K562 (cell line): ENCODE measurements around the gene CRTC3. TPM values are rescaled to one million over a fixed set of nuclear protein-coding genes. Genes with fewer than 3 reads are reported as not detected.
"Not testable (repeated sequence)": the region's sequence is repeated elsewhere in the genome, so short reads cannot be mapped to it uniquely, and the experiment has no call there.

Experiments used
- ATAC-seq: fragments of 200-7000 bp; cut with Tn5 transposase; 3 replicates; pipeline ENCODE4 v1.9.1; 2020; ENCODE audit warnings: moderate library complexity
- BruUV-seq: library from RNA; stranded (reverse); fragments of 400-500 nt; replicated peaks from 2 replicates; lab custom pipeline; 2021; lab: Mats Ljungman, UMichigan
- CTCF ChIA-PET: fragments of 300-600 bp; formaldehyde crosslinking; extraction: SDS; loops from one replicate; lab custom pipeline; 2021; ENCODE audit warnings: low intra/inter-chr PET ratio; lab: Yijun Ruan, JAX
- POLR2A ChIA-PET: fragments of 300-600, 350-650 bp; sonication (Branson Sonifier 250); formaldehyde crosslinking; extraction: SDS; loops from one replicate; lab custom pipeline; 2021; ENCODE audit warnings: antibody characterized with exemption, inconsistent platforms; lab: Yijun Ruan, JAX
- DNase-seq, 4 experiments: peaks; one replicate each; pipeline versions ENCODE4 v3.0.0 to v3.0.0-alpha.2; 2011 to 2018; ENCODE audit warnings: low spot score in 3 of 4, mixed read lengths in 3 of 4; ENCODE audit errors: extremely low read depth in 1 of 4
- FAIRE-seq: peaks from 2 replicates; lab custom pipeline; 2011; peaks lifted over from hg19 to GRCh38; lab: Jason Lieb, UNC
- H2AFZ ChIP-seq: 2 replicates; pipeline ENCODE4 v1.6.0; 2011; ENCODE audit warnings: low read depth, low read length, control low read depth, inconsistent platforms
- H3K27ac ChIP-seq: fragments of 200-600 bp; 3 replicates; pipeline ENCODE4 v1.8.0; 2011; ENCODE audit warnings: low read depth, mild to moderate bottlenecking, control low read depth, inconsistent platforms, low read length, moderate library complexity, mixed read lengths; ENCODE audit errors: extremely low read depth
- H3K27me3 ChIP-seq, 2 experiments: fragments of 300-600 bp in 1 of 2; 2 replicates in 1 of 2; 3 replicates in 1 of 2; pipeline versions ENCODE4 v1.6.0 to v1.8.0; 2011; ENCODE audit warnings: inconsistent platforms in 2 of 2, low read length in 2 of 2, mild to moderate bottlenecking in 1 of 2, mixed read lengths in 1 of 2, moderate library complexity in 1 of 2; ENCODE audit not compliant: control insufficient read depth in 2 of 2, insufficient read depth in 2 of 2
- H3K36me3 ChIP-seq: fragments of 300-600 bp; 3 replicates; pipeline ENCODE4 v1.8.0; 2011; ENCODE audit warnings: mild to moderate bottlenecking, low read length, inconsistent platforms; ENCODE audit not compliant: control insufficient read depth, insufficient read depth
- H3K4me1 ChIP-seq, 2 experiments: fragments of 200-600 bp in 1 of 2; replicated peaks in 1 of 2; 2 replicates in 1 of 2; 3 replicates in 1 of 2; pipeline versions ENCODE4 v1.5.1 to v1.8.0; 2011; ENCODE audit warnings: inconsistent platforms in 2 of 2, low read length in 2 of 2, mild to moderate bottlenecking in 1 of 2, mixed read lengths in 1 of 2, moderate library complexity in 1 of 2; ENCODE audit not compliant: control insufficient read depth in 2 of 2, insufficient read depth in 2 of 2
- H3K4me2 ChIP-seq: 2 replicates; pipeline ENCODE4 v1.6.1; 2011; ENCODE audit warnings: low read length, control low read depth, inconsistent platforms, mixed read lengths; ENCODE audit not compliant: insufficient read depth
- H3K4me3 ChIP-seq: fragments of 200-600 bp; sonication (generic), shearing (Covaris generic); 2 replicates; pipeline ENCODE4 v1.5.1; 2016; ENCODE audit warnings: control low read depth, inconsistent platforms
- H3K79me2 ChIP-seq: fragments of 200-600 bp; 3 replicates; pipeline ENCODE4 v1.8.0; 2011; ENCODE audit warnings: low read length, inconsistent platforms; ENCODE audit not compliant: control insufficient read depth, insufficient read depth
- H3K9ac ChIP-seq, 2 experiments: 2 replicates each; pipeline versions ENCODE4 v1.6.0 to v1.6.1; 2011; ENCODE audit warnings: low read depth in 2 of 2, low read length in 2 of 2, control low read depth in 1 of 2, inconsistent platforms in 1 of 2, mild to moderate bottlenecking in 1 of 2, mixed read lengths in 1 of 2; ENCODE audit not compliant: insufficient read depth in 1 of 2
- H3K9me1 ChIP-seq: one replicate; pipeline ENCODE4 v1.6.0; 2011; ENCODE audit warnings: inconsistent platforms, mild to moderate bottlenecking, low read length, moderate library complexity; ENCODE audit not compliant: control insufficient read depth, insufficient read depth
- H3K9me3 ChIP-seq: replicated peaks from 2 replicates; pipeline ENCODE4 v1.5.1; 2011; ENCODE audit warnings: low read depth, low read length, inconsistent platforms; ENCODE audit not compliant: control insufficient read depth, insufficient read depth
- H4K20me1 ChIP-seq: replicated peaks from 2 replicates; pipeline ENCODE4 v1.6.1; 2011; ENCODE audit warnings: low read length, inconsistent platforms, mixed read lengths; ENCODE audit not compliant: control insufficient read depth, insufficient read depth
- CC2D1A ChIP-seq: fragments of 450-650 bp; IDR thresholded peaks from 2 replicates; pipeline ENCODE4 v1.6.1; 2017; ENCODE audit warnings: mild to moderate bottlenecking
- TGIF2 ChIP-seq: sonication (generic); formaldehyde crosslinking; IDR thresholded peaks from 2 replicates; pipeline ENCODE4 v1.8.1; 2022; ENCODE audit warnings: mild to moderate bottlenecking, missing genetic modification reagents, moderate library complexity
- ZBTB7A ChIP-seq: IDR thresholded peaks from 2 replicates; pipeline ENCODE4 v1.6.1; 2011; ENCODE audit warnings: low read depth, mild to moderate bottlenecking, low read length, moderate library complexity, borderline replicate concordance; ENCODE audit not compliant: control insufficient read depth
- ZNF764 ChIP-seq: fragments of 250-450 bp; sonication (Bioruptor Pico); IDR thresholded peaks from 2 replicates; pipeline ENCODE4 v1.4.0; 2020; ENCODE audit warnings: low read depth, mild to moderate bottlenecking, moderate library complexity
- whole genome bisulfite sequencing: fragments of 100-300 bp; shearing (Covaris generic); methylation state at CpG from one replicate; pipeline ENCODE4 v1.1.6; 2016; ENCODE audit warnings: low coverage, mixed read lengths; ENCODE audit not compliant: insufficient coverage; ENCODE audit errors: missing lambda C conversion rate; 5-methylcytosine and 5-hydroxymethylcytosine counted together
- in situ Hi-C: fragments of 300-500 bp; cut with MboI; formaldehyde crosslinking; loops from 4 replicates; pipeline ENCODE4 v1.15.0; 2018; ENCODE audit warnings: inconsistent platforms, mixed read lengths
- intact Hi-C: fragments of 100-400 bp; cut with micrococcal nuclease; formaldehyde crosslinking; loops from 2 replicates; pipeline ENCODE4 v1.14.2; 2022
- polyA plus RNA-seq, 8 experiments: library from polyadenylated mRNA; depleted of rRNA in 4 of 8; stranded (reverse) in 5 of 8; unstranded in 3 of 8; fragments of >200 nt; fragmentation: Nextera tagmentation in 2 of 8; fragmentation: Illumina TruSeq in 1 of 8; extraction: Ambion mirVana in 2 of 8; extraction: Trizol in 1 of 8; gene quantifications; 2 replicates each; pipeline versions ENCODE4 v1.2.1 to v1.2.3, GENCODE V29; 2011 to 2014; ENCODE audit warnings: inconsistent platforms in 1 of 8, missing spikeins in 1 of 8
- total RNA-seq, 7 experiments: library from RNA; depleted of rRNA in 6 of 7; stranded (reverse); fragments of >200 nt in 6 of 7; fragmentation: Illumina TruSeq in 2 of 7; extraction: Trizol in 2 of 7; gene quantifications; 2 replicates each; pipeline versions ENCODE4 v1.2.1 to v1.2.3, GENCODE V29; 2011 to 2021; ENCODE audit warnings: low replicate concordance in 1 of 7
- TF ChIP-seq, protein P1 (sequence below), 2 experiments: fragments of 250-450 bp in 1 of 2; fragments of 450-650 bp in 1 of 2; sonication (Bioruptor Pico) in 1 of 2; IDR thresholded peaks; 2 replicates each; pipeline versions ENCODE4 v1.6.1 to v1.8.0; 2016 to 2021; ENCODE audit warnings: mild to moderate bottlenecking in 2 of 2, moderate library complexity in 2 of 2, missing compliant biosample characterization in 1 of 2, missing genetic modification characterization in 1 of 2

The CRTC3 gene
- total and polyA plus RNA-seq, 9 of the 15 experiments (the other 6 are each of a cell fraction or from before 2014, with no cell fraction given): 1.2 to 19.0 (median 11.6) TPM

GRCh38 chr15:90667073-90667754, 137.5 kb downstream of the CRTC3 start (continued):
- TF ChIP-seq, protein P1, sequence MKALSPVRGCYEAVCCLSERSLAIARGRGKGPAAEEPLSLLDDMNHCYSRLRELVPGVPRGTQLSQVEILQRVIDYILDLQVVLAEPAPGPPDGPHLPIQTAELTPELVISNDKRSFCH (CRISPR knock-in tag; IDR thresholded peaks at IDR 0.05): no peak
- TF ChIP-seq, protein P1 (tag; IDR thresholded peaks at IDR 0.05): 0 out of 2 replicates have a peak, but pooled peaks have one; percentile 15
- TF ChIP-seq ZNF764: no peak
- TF ChIP-seq CC2D1A: no peak
- TF ChIP-seq TGIF2 (CRISPR knock-in tag): no peak

DNA sequence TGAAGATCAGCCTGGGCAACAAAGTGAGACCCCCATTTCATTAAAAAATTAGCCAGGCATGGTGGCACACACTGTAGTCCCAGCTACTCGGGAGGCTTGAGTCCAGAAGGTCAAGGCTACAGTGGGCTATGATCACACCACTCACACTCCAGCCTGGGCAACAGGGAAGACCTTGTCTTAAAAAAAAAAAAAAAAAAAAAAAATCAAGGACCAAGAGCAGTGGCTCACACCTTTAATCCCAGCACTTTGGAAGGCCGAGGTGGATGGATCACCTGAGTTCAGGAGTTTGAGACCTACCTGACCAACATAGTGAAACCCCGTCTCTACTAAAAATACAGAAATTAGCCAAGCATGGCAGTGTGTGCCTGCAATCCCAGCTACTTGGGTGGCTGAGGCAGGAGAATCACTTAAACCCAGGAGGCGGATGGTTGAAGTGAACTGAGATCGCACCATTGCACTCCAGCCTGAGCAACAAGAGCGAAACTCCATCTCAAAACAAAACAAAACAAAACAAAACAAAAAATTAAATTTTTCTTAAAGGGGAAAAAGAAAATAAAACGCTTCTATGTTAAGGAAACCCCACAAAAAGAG, 138.1 kb downstream of the CRTC3 start:
- H3K79me2 ChIP-seq: peaks cover 10% of the 10 kb centered on the region; the same call in 2 of the 3 replicates
- intact Hi-C loops, in situ Hi-C loops, H3K27ac ChIP-seq, H3K9ac ChIP-seq, H3K4me2 ChIP-seq, H3K9me1 ChIP-seq, BruUV-seq, CTCF ChIA-PET, H3K4me3 ChIP-seq, ATAC-seq, H4K20me1 ChIP-seq, FAIRE-seq, H3K36me3 ChIP-seq, H3K27me3 ChIP-seq, H3K9me3 ChIP-seq, DNase-seq: not testable (repeated sequence)
- POLR2A ChIA-PET: interaction anchor here (0.6 to 1.5 kb wide), 4 partner anchors 14 to 18 kb away, joined by 3 to 5 read pairs (median 4); no protein-coding TSS in a partner anchor
- peak overlapping the region; percentile 94; the same call in 1 of the 2 replicates for H2AFZ ChIP-seq
- H3K4me1 ChIP-seq: peaks cover 12 to 23% of the 10 kb centered on the region in 2 experiments; a peak in 4 of 5 replicates
- 68% methylated on average over 6 of the region's 7 CpGs for WGBS
- 0 out of 2 replicates have a peak, but pooled peaks have one; percentile 24 for TF ChIP-seq ZBTB7A

- H3K36me3 ChIP-seq, intact Hi-C loops, H3K4me3 ChIP-seq, in situ Hi-C loops, H3K79me2 ChIP-seq, H3K27me3 ChIP-seq, H3K9me3 ChIP-seq, H4K20me1 ChIP-seq, H3K9me1 ChIP-seq, BruUV-seq, DNase-seq, ATAC-seq, H3K9ac ChIP-seq, CTCF ChIA-PET, H3K4me2 ChIP-seq, H2AFZ ChIP-seq, H3K27ac ChIP-seq, FAIRE-seq: not testable (repeated sequence)
- WGBS: 65% methylated on average over 2 of the region's 8 CpGs
- POLR2A ChIA-PET: interaction anchor here (0.7 kb wide), 1 partner anchor 531 kb away, joined by 3 read pairs; no protein-coding TSS in a partner anchor
- H3K4me1 ChIP-seq: peaks cover 15 to 17% of the 10 kb centered on the region in 2 experiments
Measured at GRCh38 chr15:90670631-90671030, 140.9 kb downstream of the CRTC3 start.
